ENCODE data around the gene PPP1R15B. TPM values are rescaled to one million over a fixed set of nuclear protein-coding genes. Genes with fewer than 3 reads are reported as not detected.

The PPP1R15B gene
- total and polyA plus RNA-seq, 4 donors, result 6.8 to 59.9 (median 26.5) TPM

DNA sequence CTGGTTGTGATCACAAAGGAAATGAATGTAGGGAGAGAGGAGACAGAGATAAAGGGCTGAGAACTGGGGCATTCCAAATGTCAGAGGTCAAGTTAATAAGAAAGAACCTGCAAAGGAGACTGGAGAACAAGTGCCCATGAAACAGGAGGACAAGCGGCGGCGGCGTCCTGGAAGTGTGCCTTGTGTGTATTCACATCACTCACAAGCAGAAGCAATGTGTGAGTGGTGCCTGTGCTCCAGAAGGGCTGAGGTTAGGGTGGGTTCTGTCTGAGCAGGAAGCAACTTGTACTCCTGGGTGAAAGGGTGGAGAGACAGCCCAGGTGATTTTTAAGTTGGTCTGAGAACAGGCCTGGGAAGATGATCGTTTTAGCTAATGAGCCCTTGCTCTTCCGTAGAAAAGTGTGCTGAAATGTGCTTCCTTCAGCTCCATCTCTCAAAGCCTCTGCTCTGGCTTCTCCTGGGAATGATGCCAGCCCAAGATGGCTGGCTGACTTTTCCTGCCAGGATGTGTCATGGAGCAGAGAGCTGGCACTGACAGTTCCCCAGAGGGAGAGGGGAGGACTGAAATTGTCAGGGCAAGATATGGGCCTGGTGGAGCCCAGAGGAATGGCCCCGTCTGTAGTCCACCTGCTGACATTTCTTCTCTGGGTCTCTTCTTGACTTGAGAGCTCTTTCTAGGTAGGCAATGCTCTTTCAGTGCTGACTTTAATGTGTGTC, 26.8 kb downstream of the PPP1R15B start:
- Histone ChIP-seq H3K9me3 (ENCODE audit: control insufficient read depth, low read length) (no peaks in the 10 kb centered on the region), H3K4me1 (ENCODE audit: control insufficient read depth in 1 of 2, insufficient read depth in 2 of 2, low read length in 2 of 2) (no peaks in the 10 kb centered on the region), H3K27ac (ENCODE audit: low read depth in 1 of 2, low read length in 2 of 2) (no peak overlapping the region), H3K27me3 (ENCODE audit: control insufficient read depth in 1 of 2, insufficient read depth in 2 of 2, low read length in 1 of 2) (no peaks in the 10 kb centered on the region), H3K4me3 (ENCODE audit: low read length in 2 of 2) (no peak overlapping the region), H3K36me3 (ENCODE audit: control insufficient read depth in 1 of 2, insufficient read depth in 2 of 2, low read length in 1 of 2) (no peaks in the 10 kb centered on the region)
- 55 to 59% methylated on average over 7 of the region's 7 CpGs for WGBS, 2 donors
- DNase-seq (peak; percentile 76 to 83), ATAC-seq (ENCODE audit: low FRiP score) (no peak)
- intact Hi-C loops (cut with DNase I), result loop anchor here in 1 of 2 donors (5.0 kb wide), 1 partner anchor 222 kb away; no protein-coding TSS in a partner anchor

DNA sequence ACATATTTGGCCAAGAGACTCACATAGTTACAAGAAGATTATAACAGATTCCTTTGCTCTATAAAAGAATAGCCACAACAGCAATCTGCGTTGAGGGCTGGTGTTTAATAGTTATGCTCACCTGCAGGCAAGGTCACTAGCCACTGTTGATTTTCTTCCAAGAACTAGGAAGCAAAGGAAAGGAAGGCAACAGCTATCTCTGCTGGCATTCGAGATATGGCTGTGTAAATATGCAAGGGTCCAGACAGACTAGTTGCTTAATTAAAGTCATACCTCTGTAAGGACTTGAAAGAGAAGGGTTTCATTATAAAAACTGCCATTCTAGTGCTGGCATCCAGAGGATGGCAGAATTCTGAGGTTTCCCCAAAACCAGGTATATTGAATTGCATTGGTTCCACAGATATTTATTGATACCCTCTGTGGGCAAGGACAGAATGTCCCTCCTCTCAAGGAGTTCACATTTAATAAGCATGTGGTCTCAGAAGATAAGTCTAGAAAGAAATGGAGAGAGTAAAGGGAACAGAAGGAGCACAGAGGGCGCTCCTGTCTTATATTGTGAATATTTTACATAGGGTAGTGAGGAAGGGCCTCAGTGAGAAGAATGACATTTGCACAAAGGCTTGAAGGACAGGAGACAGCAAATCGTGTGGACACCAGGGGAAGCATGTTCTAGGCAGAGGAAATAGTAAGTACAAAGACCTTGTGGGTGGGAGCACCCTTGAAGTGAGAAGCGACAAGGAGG, 28.3 kb downstream of the PPP1R15B start:
- H3K36me3 ChIP-seq (ENCODE audit: control insufficient read depth in 1 of 2, insufficient read depth in 2 of 2, low read length in 1 of 2), result no peaks in the 10 kb centered on the region
- no peak for ATAC-seq (ENCODE audit: low FRiP score)
- intact Hi-C loops (cut with DNase I), result loop anchor here in 1 of 2 donors (5.0 kb wide), 1 partner anchor 221 kb away; no protein-coding TSS in a partner anchor
- no peak overlapping the region for H3K4me3 ChIP-seq (ENCODE audit: low read length in 2 of 2)
- no peaks in the 10 kb centered on the region for H3K4me1 ChIP-seq (ENCODE audit: control insufficient read depth in 1 of 2, insufficient read depth in 2 of 2, low read length in 2 of 2)
- no peaks in the 10 kb centered on the region for H3K27me3 ChIP-seq (ENCODE audit: control insufficient read depth in 1 of 2, insufficient read depth in 2 of 2, low read length in 1 of 2)
- H3K9me3 ChIP-seq (ENCODE audit: control insufficient read depth, low read length), result no peaks in the 10 kb centered on the region
- WGBS, 2 donors, result 84 to 86% methylated on average over 5 of the region's 5 CpGs
- DNase-seq, result no peak
- H3K27ac ChIP-seq (ENCODE audit: low read depth in 1 of 2, low read length in 2 of 2), result no peak overlapping the region

DNA sequence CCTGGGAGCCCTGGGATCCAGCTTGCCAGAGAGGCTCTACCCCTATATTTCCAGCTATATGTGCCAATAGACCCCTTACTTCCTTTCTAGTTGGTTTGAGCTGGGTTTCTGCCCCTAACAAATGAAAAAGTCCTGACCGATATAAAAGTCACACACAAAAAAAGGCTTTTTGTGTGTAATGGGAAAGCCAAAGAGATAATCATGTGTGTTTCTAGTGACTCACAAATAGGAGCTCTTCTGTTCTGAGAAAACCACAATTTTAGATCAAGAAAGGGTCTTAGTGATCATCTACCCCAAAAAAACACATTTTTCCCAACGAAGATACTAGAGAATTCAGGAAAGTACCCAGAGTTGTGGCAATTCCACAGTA, 28.9 kb downstream of the PPP1R15B start:
- no peak overlapping the region for H3K4me3 ChIP-seq (ENCODE audit: low read length in 2 of 2)
- ATAC-seq (ENCODE audit: low FRiP score), result no peak
- intact Hi-C loops (cut with DNase I), result loop anchor here in 1 of 2 donors (5.0 kb wide), 1 partner anchor 220 kb away; no protein-coding TSS in a partner anchor
- H3K4me1 ChIP-seq (ENCODE audit: control insufficient read depth in 1 of 2, insufficient read depth in 2 of 2, low read length in 2 of 2), result no peaks in the 10 kb centered on the region
- no peaks in the 10 kb centered on the region for H3K36me3 ChIP-seq (ENCODE audit: control insufficient read depth in 1 of 2, insufficient read depth in 2 of 2, low read length in 1 of 2)
- WGBS, 2 donors, result 43 to 89% methylated on average over 2 of the region's 2 CpGs
- DNase-seq, result no peak
- no peaks in the 10 kb centered on the region for H3K27me3 ChIP-seq (ENCODE audit: control insufficient read depth in 1 of 2, insufficient read depth in 2 of 2, low read length in 1 of 2)
- H3K27ac ChIP-seq (ENCODE audit: low read depth in 1 of 2, low read length in 2 of 2), result no peak overlapping the region
- H3K9me3 ChIP-seq (ENCODE audit: control insufficient read depth, low read length), result no peaks in the 10 kb centered on the region

DNA sequence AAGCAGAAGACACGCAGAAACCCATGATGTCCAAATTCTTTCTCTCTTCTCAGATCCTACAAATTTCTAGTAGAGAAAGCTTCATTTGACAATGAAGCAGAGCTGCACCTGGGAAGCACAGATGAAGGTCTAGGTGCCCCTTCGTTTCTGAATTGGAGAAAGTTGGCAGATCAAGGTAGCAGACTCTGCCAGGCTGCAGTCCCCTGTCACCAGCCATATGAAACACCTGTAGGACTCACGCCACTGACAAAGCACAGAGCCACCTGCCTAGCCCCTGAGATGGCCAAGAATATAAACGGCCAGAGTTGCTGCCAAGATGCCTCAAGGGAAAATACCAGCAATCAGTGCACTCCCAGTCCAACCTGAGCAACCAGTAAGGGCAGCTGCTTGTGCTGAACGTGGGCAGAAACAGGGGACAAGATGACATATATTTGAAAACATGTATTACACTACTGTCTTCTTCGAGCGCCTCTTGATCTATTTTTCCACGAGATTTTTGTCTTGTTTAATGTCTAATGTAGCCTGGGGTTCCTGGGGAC, 31.3 kb downstream of the PPP1R15B start:
- no peak for ATAC-seq (ENCODE audit: low FRiP score)
- H3K4me3 ChIP-seq (ENCODE audit: low read length in 2 of 2), result no peak overlapping the region
- 62 to 64% methylated on average over 8 of the region's 8 CpGs for WGBS, 2 donors

DNA sequence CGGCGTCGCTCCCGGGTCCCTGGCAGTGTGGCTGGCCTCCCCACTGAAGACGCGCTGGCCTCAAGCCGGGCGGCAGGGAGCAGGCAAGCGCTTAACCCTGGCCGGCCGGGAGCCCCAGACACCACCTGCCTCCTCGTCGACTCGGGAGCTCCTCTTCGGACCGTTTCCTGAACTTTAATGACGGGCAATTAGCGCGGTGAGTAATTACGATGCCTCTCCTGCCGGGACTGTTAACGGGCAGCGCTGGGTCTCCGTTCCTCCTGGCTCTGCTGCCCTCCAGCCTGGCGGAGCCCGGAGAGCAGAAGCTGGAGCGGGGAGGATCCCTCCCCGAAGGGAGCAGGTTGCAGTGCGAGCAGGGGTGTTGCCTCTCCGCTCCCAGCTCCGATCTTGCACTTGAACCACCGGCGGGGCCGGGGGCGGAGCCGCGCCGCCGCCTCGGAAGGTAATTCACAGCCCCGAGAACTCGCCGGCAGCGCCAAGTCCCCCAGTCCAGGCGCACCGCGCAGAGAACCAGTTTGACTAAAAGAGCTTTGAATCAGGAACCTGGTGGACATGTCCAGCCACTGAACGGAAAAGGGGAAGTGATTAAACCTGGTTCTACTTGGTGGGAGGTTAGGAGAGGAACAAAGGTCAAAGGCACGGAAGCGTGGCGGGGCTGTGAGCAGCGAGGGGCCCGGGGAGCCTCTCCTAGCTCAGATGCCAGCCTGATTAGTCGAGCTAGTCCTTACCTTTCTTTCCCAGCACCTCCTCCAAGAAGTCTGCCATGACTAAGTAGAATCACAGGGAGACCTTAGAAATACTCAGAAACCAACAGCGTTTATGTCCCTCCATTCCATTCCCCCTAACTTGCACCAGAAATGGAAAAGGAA, 33.6 kb downstream of the PPP1R15B start:
- WGBS, 2 donors, result 3% methylated on average over 49 to 55 of the region's 55 CpGs

More for the DNA sequence above, 31.3 kb downstream of the PPP1R15B start:
- Histone ChIP-seq H3K36me3 (ENCODE audit: control insufficient read depth in 1 of 2, insufficient read depth in 2 of 2, low read length in 1 of 2) (no peaks in the 10 kb centered on the region), H3K9me3 (ENCODE audit: control insufficient read depth, low read length) (no peaks in the 10 kb centered on the region), H3K27me3 (ENCODE audit: control insufficient read depth in 1 of 2, insufficient read depth in 2 of 2, low read length in 1 of 2) (no peaks in the 10 kb centered on the region), H3K27ac (ENCODE audit: low read depth in 1 of 2, low read length in 2 of 2) (no peak overlapping the region), H3K4me1 (ENCODE audit: control insufficient read depth in 1 of 2, insufficient read depth in 2 of 2, low read length in 2 of 2) (no peaks in the 10 kb centered on the region)
- no peak for DNase-seq
- intact Hi-C loops (cut with DNase I), result loop anchor here in 1 of 2 donors (5.0 kb wide), 1 partner anchor 218 kb away; no protein-coding TSS in a partner anchor

DNA sequence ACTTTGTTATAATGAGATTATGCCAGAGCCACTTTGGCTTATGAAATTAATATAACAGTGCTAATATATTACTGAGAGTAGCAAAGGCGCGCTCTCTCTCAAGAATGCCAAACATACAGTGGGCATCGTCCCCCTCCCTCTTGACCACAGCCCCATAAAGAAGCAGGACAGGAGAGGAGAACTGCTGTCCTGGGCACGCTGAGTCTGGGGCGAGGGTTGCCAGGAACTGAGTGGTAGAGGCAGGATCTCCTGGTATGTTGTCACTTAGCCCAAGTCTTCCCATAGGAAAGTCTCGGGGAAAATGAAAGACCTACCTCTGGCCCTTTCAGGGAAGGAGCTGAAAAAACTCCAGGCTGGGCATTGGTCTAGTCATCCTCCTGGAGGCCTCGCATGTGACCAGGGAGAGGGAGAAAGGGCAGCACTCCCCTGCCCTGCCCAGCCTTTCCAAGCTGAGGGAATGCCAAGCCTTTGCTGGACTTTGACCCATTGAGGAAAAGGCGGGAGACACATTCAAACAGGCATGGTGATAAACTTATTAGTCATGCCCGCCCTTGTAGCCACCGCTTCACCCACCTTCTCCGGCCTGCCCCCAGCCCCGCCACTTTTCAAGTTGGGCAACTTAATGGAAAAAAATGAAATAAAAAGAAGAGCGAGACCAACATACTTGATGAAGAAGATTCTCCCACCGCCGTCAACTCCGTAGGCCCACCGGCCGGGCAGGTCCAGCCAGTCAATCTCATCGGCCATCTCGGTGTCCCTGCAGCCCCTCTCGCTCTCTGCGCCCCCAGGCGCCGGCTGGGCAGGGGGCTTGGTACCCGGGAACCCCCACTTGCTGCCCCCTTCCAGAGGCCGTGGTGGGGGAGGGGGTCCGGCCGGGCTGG, 34.5 kb downstream of the PPP1R15B start:
- no peaks in the 10 kb centered on the region for H3K36me3 ChIP-seq (ENCODE audit: control insufficient read depth in 1 of 2, insufficient read depth in 2 of 2, low read length in 1 of 2)
- H3K27me3 ChIP-seq (ENCODE audit: control insufficient read depth in 1 of 2, insufficient read depth in 2 of 2, low read length in 1 of 2), result no peaks in the 10 kb centered on the region
- intact Hi-C loops (cut with DNase I), result no loop called here
- peak overlapping the region in 1 of 2 donors; percentile 6 for H3K4me3 ChIP-seq (ENCODE audit: low read length in 2 of 2)
- no peak for DNase-seq
- peak; percentile 55 for ATAC-seq (ENCODE audit: low FRiP score)
- H3K27ac ChIP-seq (ENCODE audit: low read depth in 1 of 2, low read length in 2 of 2), result no peak overlapping the region
- no peaks in the 10 kb centered on the region for H3K9me3 ChIP-seq (ENCODE audit: control insufficient read depth, low read length)
- no peaks in the 10 kb centered on the region for H3K4me1 ChIP-seq (ENCODE audit: control insufficient read depth in 1 of 2, insufficient read depth in 2 of 2, low read length in 2 of 2)
- whole genome bisulfite sequencing, 2 donors, result 50 to 57% methylated on average over 25 to 28 of the region's 28 CpGs

More for the DNA sequence above, 33.6 kb downstream of the PPP1R15B start:
- no peaks in the 10 kb centered on the region for H3K27me3 ChIP-seq (ENCODE audit: control insufficient read depth in 1 of 2, insufficient read depth in 2 of 2, low read length in 1 of 2)
- ATAC-seq (ENCODE audit: low FRiP score), result no peak
- intact Hi-C loops (cut with DNase I), result no loop called here
- no peaks in the 10 kb centered on the region for H3K4me1 ChIP-seq (ENCODE audit: control insufficient read depth in 1 of 2, insufficient read depth in 2 of 2, low read length in 2 of 2)
- no peaks in the 10 kb centered on the region for H3K9me3 ChIP-seq (ENCODE audit: control insufficient read depth, low read length)
- no peak overlapping the region for H3K27ac ChIP-seq (ENCODE audit: low read depth in 1 of 2, low read length in 2 of 2)
- H3K4me3 ChIP-seq (ENCODE audit: low read length in 2 of 2), result peak overlapping the region; percentile 2 to 6
- no peak for DNase-seq
- H3K36me3 ChIP-seq (ENCODE audit: control insufficient read depth in 1 of 2, insufficient read depth in 2 of 2, low read length in 1 of 2), result no peaks in the 10 kb centered on the region

DNA sequence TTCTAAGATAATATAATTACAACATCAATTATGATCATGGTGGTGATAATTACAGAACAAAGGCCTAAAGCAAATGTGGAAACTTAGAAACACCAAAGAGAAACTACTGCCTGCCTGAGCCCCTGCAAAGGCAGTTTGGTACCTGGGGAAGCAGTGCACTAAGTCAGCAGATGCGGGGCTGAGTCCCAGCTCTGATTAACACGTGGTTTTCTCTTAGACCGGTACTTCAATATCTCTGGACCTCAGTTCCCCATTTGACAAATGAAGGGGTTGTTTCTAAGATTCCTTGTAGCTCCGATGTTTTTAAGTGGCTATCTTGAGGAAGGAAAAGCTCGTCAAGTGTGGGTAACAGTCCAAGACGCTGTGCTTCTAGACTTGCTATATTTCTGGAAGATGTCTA, 35.2 kb downstream of the PPP1R15B start:
- Histone ChIP-seq H3K27ac (ENCODE audit: low read depth in 1 of 2, low read length in 2 of 2) (no peak overlapping the region), H3K36me3 (ENCODE audit: control insufficient read depth in 1 of 2, insufficient read depth in 2 of 2, low read length in 1 of 2) (no peaks in the 10 kb centered on the region), H3K4me1 (ENCODE audit: control insufficient read depth in 1 of 2, insufficient read depth in 2 of 2, low read length in 2 of 2) (no peaks in the 10 kb centered on the region), H3K4me3 (ENCODE audit: low read length in 2 of 2) (no peak overlapping the region), H3K27me3 (ENCODE audit: control insufficient read depth in 1 of 2, insufficient read depth in 2 of 2, low read length in 1 of 2) (no peaks in the 10 kb centered on the region), H3K9me3 (ENCODE audit: control insufficient read depth, low read length) (no peaks in the 10 kb centered on the region)
- no peak for DNase-seq
- WGBS, 2 donors, result 74 to 79% methylated on average over 6 of the region's 6 CpGs
- ATAC-seq (ENCODE audit: low FRiP score), result no peak
- intact Hi-C loops (cut with DNase I), result no loop called here

Data from aorta (tissue), 5 donors.